ENCODE results near the gene COX7A2L.

The COX7A2L gene

DNA sequence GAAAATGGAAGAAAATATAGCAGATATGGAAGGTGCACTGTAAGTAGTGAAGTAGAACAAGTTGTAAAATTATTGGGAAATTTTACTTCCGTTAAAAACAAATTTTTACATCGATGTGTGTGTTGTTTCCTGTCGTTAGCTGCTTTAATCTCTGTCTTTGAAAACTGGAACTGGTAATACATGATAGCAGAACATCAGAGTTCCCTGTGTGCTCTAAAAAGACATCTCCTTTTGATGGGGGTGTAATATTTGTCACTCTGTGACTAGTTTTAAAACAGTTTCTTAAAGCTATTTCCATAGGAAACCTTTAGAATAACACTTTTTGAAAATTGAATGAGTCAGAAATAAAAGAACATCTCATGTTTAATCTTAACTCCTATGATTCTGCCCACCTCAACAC is 43.5 kb downstream of the COX7A2L start:
- no peak for DNase-seq (ENCODE audit: low spot score)

- DNase-seq (ENCODE audit: low spot score): no peak
Observed at GRCh38 chr2:42316910-42317309, 44.1 kb downstream of the COX7A2L start.

DNA sequence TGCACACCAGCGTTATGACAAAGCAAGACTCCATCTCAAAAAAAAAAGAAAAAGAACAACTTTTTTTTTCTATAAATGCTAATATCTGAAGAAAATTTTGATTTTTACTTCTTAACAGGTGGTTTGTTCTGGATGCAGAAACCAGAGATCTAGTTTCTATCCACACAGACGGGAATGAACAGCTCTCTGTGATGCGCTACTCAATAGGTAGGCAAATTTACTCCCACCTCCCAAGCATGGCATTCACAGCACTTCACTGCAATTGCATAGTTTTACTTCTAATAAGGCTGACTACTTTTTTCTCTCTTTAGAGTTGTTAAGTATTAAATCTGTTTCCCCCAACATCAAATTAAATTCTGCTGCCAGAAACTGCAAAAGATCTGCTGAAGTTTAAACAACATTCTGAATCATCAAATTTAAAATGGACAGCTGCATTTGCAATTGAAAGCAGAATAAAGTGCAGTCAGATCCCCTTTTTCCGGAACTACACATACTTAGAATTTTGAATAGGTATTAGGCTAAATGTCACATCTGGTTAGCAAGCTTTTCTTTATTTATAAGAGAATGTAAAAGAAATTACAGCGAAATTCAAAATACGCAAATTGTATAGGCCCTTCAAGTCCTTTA is 45.1 kb downstream of the COX7A2L start:
- no peak for DNase-seq (ENCODE audit: low spot score)

- peak; percentile 54 for DNase-seq (ENCODE audit: low spot score)
Observed at GRCh38 chr2:42314892-42315468, 46.0 kb downstream of the COX7A2L start.

- no peak for DNase-seq (ENCODE audit: low spot score)
Observed at GRCh38 chr2:42312106-42312505, 48.9 kb downstream of the COX7A2L start.

DNA sequence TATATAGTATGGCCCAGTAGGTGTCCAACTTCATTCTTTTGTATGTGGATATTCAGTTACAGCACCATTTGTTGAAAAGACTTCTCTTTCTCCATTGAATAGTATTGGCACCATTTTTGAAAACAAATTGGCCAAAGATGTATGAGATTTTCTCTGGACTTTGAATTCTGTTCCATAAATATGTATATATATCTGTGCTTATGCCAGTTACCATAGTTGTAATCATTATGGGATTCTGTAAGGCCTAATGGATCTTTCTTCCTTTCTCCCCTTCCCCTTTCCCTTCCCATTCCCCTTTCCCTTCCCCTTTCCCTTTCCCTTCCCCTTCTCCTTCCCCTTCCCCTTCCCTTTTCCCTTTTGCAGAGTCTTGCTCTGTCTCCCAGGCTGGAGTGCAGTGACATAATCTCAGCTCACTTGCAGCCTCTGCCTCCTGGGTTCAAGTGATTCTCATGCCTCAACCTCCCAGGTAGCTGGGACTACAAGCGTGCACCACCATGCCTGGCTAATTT is 51.0 kb downstream of the COX7A2L start:
- DNase-seq (ENCODE audit: low spot score): no peak

DNA sequence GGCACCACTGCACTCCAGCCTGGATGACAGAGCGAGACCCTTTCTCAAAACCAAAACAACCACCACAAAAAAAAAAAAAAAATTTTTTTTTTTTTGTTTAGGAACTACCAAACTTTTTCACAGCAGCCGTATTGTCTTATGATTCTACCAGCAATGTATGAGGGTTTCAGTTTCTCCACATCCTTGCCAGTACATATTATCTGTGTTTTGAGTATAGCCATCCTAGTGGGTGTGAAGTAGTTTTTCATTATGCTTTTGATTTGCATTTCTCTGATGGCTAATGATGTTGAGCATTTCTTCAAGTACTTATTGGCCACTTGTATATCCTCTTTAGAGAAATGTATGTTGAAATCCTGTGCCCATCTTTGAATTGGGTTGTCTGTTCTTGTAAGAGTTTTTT is 51.7 kb downstream of the COX7A2L start:
- no peak for DNase-seq (ENCODE audit: low spot score)

GRCh38 chr2:42307180-42307579 is 53.8 kb downstream of the COX7A2L start:
- no peak for DNase-seq (ENCODE audit: low spot score)

- DNase-seq (ENCODE audit: low spot score): no peak
Observed at GRCh38 chr2:42304059-42304713, 56.8 kb downstream of the COX7A2L start.

- DNase-seq (ENCODE audit: low spot score): no peak
Observed at GRCh38 chr2:42303252-42303651, 57.8 kb downstream of the COX7A2L start.

DNA sequence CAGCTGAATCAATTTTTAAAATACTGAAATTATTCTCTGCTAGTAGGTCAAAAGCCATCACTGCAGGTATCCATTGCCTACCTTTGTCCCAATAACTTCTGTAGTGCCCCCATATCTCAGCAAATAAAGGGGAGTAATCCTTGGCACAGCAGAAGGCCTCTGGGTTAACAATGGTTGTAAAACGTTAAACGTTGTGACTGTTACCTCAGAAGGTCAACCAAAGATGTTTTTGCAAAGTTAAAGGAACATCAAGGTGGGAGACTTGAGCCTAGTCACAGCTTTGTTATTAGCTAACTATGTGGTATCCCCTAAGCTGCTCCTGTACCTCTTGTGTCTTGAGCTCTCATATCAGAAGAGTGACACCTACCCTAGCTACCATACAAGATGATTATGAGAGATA is 60.5 kb downstream of the COX7A2L start:
- DNase-seq (ENCODE audit: low spot score): no peak

All from COLO829 (cell line).